ENCODE data around the gene NTF3. TPM values are rescaled to one million over a fixed set of nuclear protein-coding genes. Genes with fewer than 3 reads are reported as not detected.

Gene NTF3
- total and polyA plus RNA-seq, 2 of the 8 experiments (the other 6 are each of a cell fraction or from before 2014, with no cell fraction given): 1.4 to 2.3 TPM

- no peak overlapping the region for H3K9ac ChIP-seq (replicated peaks in 1 of 4; ENCODE audit: extremely low read depth in 1 of 4, low read depth in 3 of 4, low read length in 3 of 4)
- no peak overlapping the region for H3K14ac ChIP-seq (ENCODE audit: insufficient read length)
- DNase-seq (ENCODE audit: low read depth in 1 of 2, low spot score in 2 of 2): peak in 1 of 2 experiments; percentile 19
- CTCF ChIA-PET (ENCODE audit: partially characterized antibody): interaction anchor here (0.7 to 2.1 kb wide), 5 partner anchors 22 to 192 kb away, joined by 3 to 11 read pairs (median 4); no protein-coding TSS in a partner anchor
- no peak for TF ChIP-seq BRCA1 (IDR thresholded peaks at IDR 0.05; ENCODE audit: low read depth, low read length)
- no peak for TF ChIP-seq PHF8 (conservative IDR thresholded peaks at IDR 0.05; ENCODE audit: low read depth, low read length)
- no peak for TF ChIP-seq HDAC6 (IDR thresholded peaks at IDR 0.05; ENCODE audit: low read depth, low read length)
- no peak overlapping the region for H2BK12ac ChIP-seq (ENCODE audit: low read depth, low read length)
- H3K79me1 ChIP-seq (ENCODE audit: low read depth, low read length): no peaks in the 10 kb centered on the region
- no peak overlapping the region for H2AFZ ChIP-seq (ENCODE audit: low read length)
- no peak overlapping the region for H3K18ac ChIP-seq (ENCODE audit: extremely low read depth, low read length)
- H2BK20ac ChIP-seq (ENCODE audit: low read length): no peak overlapping the region
- H2BK15ac ChIP-seq (ENCODE audit: low read length): no peak overlapping the region
- no peak overlapping the region for H2BK5ac ChIP-seq (ENCODE audit: low read depth, low read length)
- no peak overlapping the region for H3K4me2 ChIP-seq (ENCODE audit: insufficient read depth in 1 of 2, low read depth in 2 of 2, low read length in 2 of 2)
- H3K9me3 ChIP-seq (ENCODE audit: insufficient read depth in 2 of 2, low read depth in 1 of 2, low read length in 1 of 2): no peaks in the 10 kb centered on the region
- no peak overlapping the region for H3K27ac ChIP-seq (ENCODE audit: low read depth, low read length)
- H3K4ac ChIP-seq (replicated peaks; ENCODE audit: insufficient read length, low read depth, low read length): no peak overlapping the region
- no peak overlapping the region for H3K56ac ChIP-seq (replicated peaks; ENCODE audit: insufficient read length, low read depth, low read length)
- POLR2A ChIA-PET (ENCODE audit: partially characterized antibody): no interaction called here
- peaks cover 0 to 14% (median 6%) of the 10 kb centered on the region in 4 experiments; a peak in 5 of 7 replicates for H3K4me1 ChIP-seq (replicated peaks in 1 of 4; ENCODE audit: control insufficient read depth in 3 of 4, insufficient read depth in 4 of 4, low read length in 3 of 4)
- no peak overlapping the region for H2AK5ac ChIP-seq (ENCODE audit: low read depth, low read length)
- H3K23ac ChIP-seq (ENCODE audit: insufficient read length): no peak overlapping the region
- FAIRE-seq: no peak
- no peaks in the 10 kb centered on the region for H4K20me1 ChIP-seq (replicated peaks in 1 of 2; ENCODE audit: control insufficient read depth in 1 of 2, insufficient read depth in 2 of 2, low read length in 2 of 2)
- H3K27me3 ChIP-seq (replicated peaks in 1 of 4; ENCODE audit: control insufficient read depth in 3 of 4, extremely low read depth in 1 of 4, insufficient read depth in 3 of 4, low read length in 3 of 4): no peaks in the 10 kb centered on the region
- H4K91ac ChIP-seq (replicated peaks; ENCODE audit: insufficient read length, low read length): no peak overlapping the region
- H4K5ac ChIP-seq (ENCODE audit: insufficient read length, low read depth, low read length): no peak overlapping the region
- 91% methylated on average over 4 of the region's 4 CpGs; no CpG with 5 or more reads in 1 of the 2 experiments for WGBS, 2 experiments (ENCODE audit: extremely low coverage in 1 of 2, insufficient coverage in 1 of 2, insufficient read length in 1 of 2, insufficient replicate concordance in 2 of 2, low coverage in 1 of 2, low lambda C conversion rate in 2 of 2, missing lambda C conversion rate in 1 of 2)
- H2BK120ac ChIP-seq (replicated peaks; ENCODE audit: low read depth, low read length): no peak overlapping the region
- H4K8ac ChIP-seq (ENCODE audit: extremely low read depth, insufficient read depth, low read length): no peak overlapping the region
- H3K23me2 ChIP-seq (ENCODE audit: low read depth, low read length): no peaks in the 10 kb centered on the region
- no peaks in the 10 kb centered on the region for H3K36me3 ChIP-seq (ENCODE audit: control insufficient read depth in 2 of 4, insufficient read depth in 4 of 4, low read length in 3 of 4)
- no peak overlapping the region for H3K4me3 ChIP-seq (ENCODE audit: extremely low read depth in 1 of 4, insufficient read depth in 2 of 4, low read depth in 3 of 4, low read length in 4 of 4)
- H3K79me2 ChIP-seq (ENCODE audit: control insufficient read depth in 1 of 2, insufficient read depth in 2 of 2, low read length in 2 of 2): no peaks in the 10 kb centered on the region
These were observed 82.6 kb downstream of the NTF3 start for GRCh38 chr12:5514545-5514944.
